Stomach (tissue), 9 donors: Measurements from ENCODE around the gene PTPRJ. TPM values are rescaled to one million over a fixed set of nuclear protein-coding genes. Genes with fewer than 3 reads are reported as not detected.

Experiments
- DNase-seq, 2 donors: peaks; one replicate each; pipeline versions ENCODE4 v3.0.0 to v3.0.0-alpha.2; 2013 to 2019
- H3K27ac ChIP-seq, 5 donors: fragments of 200-600 bp in 4 of 5; sonication (generic) in 4 of 5; one replicate each; pipeline ENCODE4 v1.5.1; 2013 to 2019; ENCODE audit warnings: mild to moderate bottlenecking in 1 of 5, moderate library complexity in 1 of 5
- H3K27me3 ChIP-seq, 3 donors: fragments of 200-600 bp; sonication (generic); one replicate each; pipeline ENCODE4 v1.5.1; 2017 to 2019; ENCODE audit warnings: mixed run types in 1 of 3
- H3K36me3 ChIP-seq, 4 donors: fragments of 200-600 bp; sonication (generic); 1 replicate in 3 of 4; 2 replicates in 1 of 4; pipeline ENCODE4 v1.5.1; 2016 to 2019
- H3K4me1 ChIP-seq, 4 donors: fragments of 200-600 bp; sonication (generic); one replicate each; pipeline ENCODE4 v1.5.1; 2016 to 2019
- H3K4me3 ChIP-seq, 4 donors: fragments of 200-600 bp; sonication (generic) in 3 of 4; one replicate each; pipeline ENCODE4 v1.5.1; 2016 to 2019; ENCODE audit warnings: mild to moderate bottlenecking in 1 of 4
- H3K9me3 ChIP-seq, 4 donors: fragments of 200-600 bp; sonication (generic); one replicate each; pipeline ENCODE4 v1.5.1; 2016 to 2019
- EP300 ChIP-seq: sonication (generic); formaldehyde crosslinking; IDR thresholded peaks from one replicate; pipeline ENCODE4 v1.6.1; 2017; ENCODE audit warnings: antibody characterized with exemption
- POLR2A ChIP-seq, 4 donors: fragments of 450-650 bp; IDR thresholded peaks; one replicate each; pipeline ENCODE4 v1.6.1; 2016; ENCODE audit warnings: antibody characterized with exemption in 4 of 4, control low read depth in 2 of 4, mild to moderate bottlenecking in 1 of 4, moderate library complexity in 1 of 4
- POLR2AphosphoS5 ChIP-seq, 3 donors: sonication (generic); formaldehyde crosslinking; IDR thresholded peaks; one replicate each; pipeline ENCODE4 v1.6.1; 2016; ENCODE audit warnings: antibody characterized with exemption in 3 of 3
- WGBS, 5 donors: extraction: QIAGEN DNeasy Blood & Tissue Kit in 3 of 5; methylation state at CpG; one replicate each; pipeline versions ENCODE4 v1.1.5 to v1.1.7; 2013 to 2018; 5-methylcytosine and 5-hydroxymethylcytosine counted together
- intact Hi-C: fragments of 100-400 bp; cut with DNase I; formaldehyde crosslinking; loops from one replicate; pipeline ENCODE4 v1.15.1; 2023; ENCODE audit warnings: low total_unique reads
- polyA plus RNA-seq, 3 donors: library from polyadenylated mRNA; stranded (reverse); fragments of 200-250 nt; gene quantifications; one replicate each; pipeline ENCODE4 v1.2.3, GENCODE V29; 2013
- total RNA-seq, 5 donors: library from RNA; depleted of rRNA; stranded (reverse); fragments of >200 nt; gene quantifications; one replicate each; pipeline versions ENCODE4 v1.1.0 to v1.2.3, GENCODE V29; 2014 to 2016
- TF ChIP-seq, protein P1 (sequence below), 7 experiments: fragments of 450-650 bp in 4 of 7; fragments of 200-600 bp in 3 of 7; sonication (generic) in 3 of 7; IDR thresholded peaks; one replicate each; pipeline ENCODE4 v1.5.1; 2016 to 2019; ENCODE audit warnings: antibody characterized with exemption in 7 of 7, control low read depth in 2 of 7, mild to moderate bottlenecking in 1 of 7
- donor health status: healthy with polysubstance abuse.
- donor health status: Bipolar disorder and iron deficiency.
- donor health status: healthy.

Gene PTPRJ
- total and polyA plus RNA-seq, 8 donors = 2.6 to 351 (median 20.7) TPM

DNA sequence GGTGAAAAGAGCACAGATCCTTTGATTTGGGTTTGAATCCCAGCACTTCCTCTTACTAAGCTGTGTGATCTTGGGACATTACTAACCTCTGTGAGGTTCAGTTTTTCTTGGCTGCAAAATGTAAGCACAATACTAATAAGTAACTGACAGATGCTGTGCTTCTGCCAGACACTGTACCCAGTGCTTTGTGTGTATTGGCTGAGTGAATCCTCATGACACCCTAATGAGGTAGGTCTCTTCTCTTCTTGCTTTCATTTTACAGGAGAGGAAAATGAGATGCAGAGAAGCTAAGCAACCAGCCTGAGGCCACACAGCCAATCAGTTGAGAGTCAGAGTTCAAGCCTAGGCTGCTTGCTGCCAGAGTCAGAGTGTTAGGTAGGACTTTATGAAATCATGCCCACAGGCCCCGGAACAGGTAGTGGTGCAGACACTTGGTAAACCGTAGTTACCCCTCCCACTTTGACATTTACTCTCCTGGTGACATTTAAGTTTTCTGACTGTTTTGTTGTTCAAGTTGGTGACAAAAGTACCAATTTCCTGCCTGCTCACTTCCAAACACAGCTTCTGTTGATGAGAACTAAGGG lies 21.2 kb downstream of the PTPRJ start:
- H3K27me3 ChIP-seq = no peaks in the 10 kb centered on the region
- intact Hi-C loops = no loop called here
- TF ChIP-seq POLR2A (IDR thresholded peaks at IDR 0.05) (no peak), POLR2AphosphoS5 (IDR thresholded peaks at IDR 0.05) (peak in 1 of 3 donors; percentile 3)
- no peak overlapping the region for H3K4me3 ChIP-seq
- DNase-seq = peak; percentile 50 to 72
- H3K4me1 ChIP-seq = peaks cover 46 to 89% (median 66%) of the 10 kb centered on the region in 4 donors
- WGBS, 5 donors = 17 to 56% (median 19%) methylated on average over 2 of the region's 2 CpGs
- H3K27ac ChIP-seq = peak overlapping the region; percentile 44 to 63 (median 55)
- H3K36me3 ChIP-seq = no peaks in the 10 kb centered on the region
- H3K9me3 ChIP-seq = no peaks in the 10 kb centered on the region

DNA sequence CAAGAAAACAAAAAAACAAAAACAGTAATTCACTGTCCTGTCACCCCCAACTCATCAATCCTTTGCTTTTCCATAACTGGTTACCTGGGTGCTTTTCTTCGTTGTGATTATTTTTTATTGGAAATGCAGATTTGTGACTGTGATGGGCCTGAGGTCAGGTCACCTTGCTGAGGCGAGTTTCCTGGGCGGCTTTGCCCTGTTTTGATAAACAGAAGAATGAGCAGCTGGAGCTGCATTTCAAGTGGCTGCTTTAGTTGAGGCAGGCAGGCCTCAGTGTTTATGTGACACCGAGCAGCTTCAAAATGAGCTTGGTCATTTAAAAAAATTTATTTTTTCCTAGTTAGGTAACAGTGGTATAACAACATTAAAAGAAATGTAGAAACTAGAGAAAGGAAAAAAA lies 22.2 kb downstream of the PTPRJ start:
- peaks cover 48 to 92% (median 68%) of the 10 kb centered on the region in 4 donors for H3K4me1 ChIP-seq

DNA sequence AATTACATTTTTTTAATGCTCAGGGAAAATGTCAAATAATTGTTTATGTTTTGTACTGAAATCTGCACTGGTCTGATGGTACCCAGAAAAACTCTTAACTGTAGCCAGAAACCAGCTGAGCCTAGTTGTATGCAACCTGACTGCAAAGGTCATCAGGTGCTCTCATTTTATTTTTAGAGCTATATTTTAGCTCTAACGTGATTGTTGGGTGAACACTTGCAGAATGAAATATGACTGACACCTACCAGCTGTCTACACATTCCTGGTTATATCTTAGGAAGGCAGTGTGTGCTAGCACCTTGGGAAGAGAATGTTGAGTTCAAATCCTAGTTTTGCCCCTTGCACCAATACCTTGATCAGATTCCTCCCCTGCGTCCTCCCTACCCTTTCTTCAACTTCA lies 23.6 kb downstream of the PTPRJ start:
- H3K4me1 ChIP-seq = peaks cover 44 to 98% (median 71%) of the 10 kb centered on the region in 4 donors
- no peak for DNase-seq
- H3K9me3 ChIP-seq = no peaks in the 10 kb centered on the region
- peak overlapping the region in 3 of 5 donors; percentile 44 to 78 (median 63) for H3K27ac ChIP-seq
- no peaks in the 10 kb centered on the region for H3K27me3 ChIP-seq
- intact Hi-C loops = no loop called here
- WGBS, 5 donors = 38 to 67% (median 42%) methylated on average over 2 of the region's 2 CpGs
- TF ChIP-seq, protein P1, sequence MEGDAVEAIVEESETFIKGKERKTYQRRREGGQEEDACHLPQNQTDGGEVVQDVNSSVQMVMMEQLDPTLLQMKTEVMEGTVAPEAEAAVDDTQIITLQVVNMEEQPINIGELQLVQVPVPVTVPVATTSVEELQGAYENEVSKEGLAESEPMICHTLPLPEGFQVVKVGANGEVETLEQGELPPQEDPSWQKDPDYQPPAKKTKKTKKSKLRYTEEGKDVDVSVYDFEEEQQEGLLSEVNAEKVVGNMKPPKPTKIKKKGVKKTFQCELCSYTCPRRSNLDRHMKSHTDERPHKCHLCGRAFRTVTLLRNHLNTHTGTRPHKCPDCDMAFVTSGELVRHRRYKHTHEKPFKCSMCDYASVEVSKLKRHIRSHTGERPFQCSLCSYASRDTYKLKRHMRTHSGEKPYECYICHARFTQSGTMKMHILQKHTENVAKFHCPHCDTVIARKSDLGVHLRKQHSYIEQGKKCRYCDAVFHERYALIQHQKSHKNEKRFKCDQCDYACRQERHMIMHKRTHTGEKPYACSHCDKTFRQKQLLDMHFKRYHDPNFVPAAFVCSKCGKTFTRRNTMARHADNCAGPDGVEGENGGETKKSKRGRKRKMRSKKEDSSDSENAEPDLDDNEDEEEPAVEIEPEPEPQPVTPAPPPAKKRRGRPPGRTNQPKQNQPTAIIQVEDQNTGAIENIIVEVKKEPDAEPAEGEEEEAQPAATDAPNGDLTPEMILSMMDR (IDR thresholded peaks at IDR 0.05) = no peak
- TF ChIP-seq EP300 (no peak), POLR2AphosphoS5 (IDR thresholded peaks at IDR 0.05) (no peak), POLR2A (IDR thresholded peaks at IDR 0.05) (no peak)
- H3K4me3 ChIP-seq = no peak overlapping the region
- H3K36me3 ChIP-seq = no peaks in the 10 kb centered on the region

More for the DNA sequence above, 22.2 kb downstream of the PTPRJ start:
- Histone ChIP-seq H3K27me3 (no peaks in the 10 kb centered on the region), H3K4me3 (no peak overlapping the region), H3K27ac (peak overlapping the region in 4 of 5 donors; percentile 44 to 63 (median 58)), H3K9me3 (no peaks in the 10 kb centered on the region), H3K36me3 (no peaks in the 10 kb centered on the region)
- 46 to 65% (median 48%) methylated on average over 4 of the region's 4 CpGs for WGBS, 5 donors
- no peak for DNase-seq
- no peak for TF ChIP-seq EP300
- no peak for TF ChIP-seq POLR2AphosphoS5 (IDR thresholded peaks at IDR 0.05)
- TF ChIP-seq, protein P1 (IDR thresholded peaks at IDR 0.05) = no peak
- TF ChIP-seq POLR2A (IDR thresholded peaks at IDR 0.05) = no peak
- intact Hi-C loops = no loop called here

DNA sequence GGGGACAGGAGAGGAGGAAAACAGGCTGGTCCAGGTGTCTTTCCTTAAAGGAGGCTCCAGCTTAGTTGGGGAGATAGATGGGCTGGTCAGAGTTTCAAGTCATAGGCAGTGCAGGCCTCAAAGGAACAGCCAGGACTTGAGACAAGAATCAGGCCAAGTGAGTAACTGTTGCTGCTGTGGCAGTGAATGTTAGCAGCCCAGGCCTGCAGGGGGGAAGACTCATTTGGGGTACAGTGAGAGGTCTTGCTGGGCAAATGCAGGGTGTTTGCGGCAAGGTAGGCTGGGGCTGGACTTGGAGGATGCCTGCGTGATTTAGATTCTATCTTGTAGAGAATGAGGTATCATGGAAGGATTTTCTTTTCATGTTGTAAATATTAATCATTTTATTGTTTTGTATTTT lies 24.1 kb downstream of the PTPRJ start:
- 85 to 97% (median 91%) methylated on average over 2 of the region's 2 CpGs for WGBS, 5 donors
- Histone ChIP-seq H3K27me3 (no peaks in the 10 kb centered on the region), H3K4me3 (no peak overlapping the region), H3K4me1 (peaks cover 39 to 98% (median 68%) of the 10 kb centered on the region in 4 donors), H3K9me3 (no peaks in the 10 kb centered on the region), H3K27ac (peak overlapping the region in 4 of 5 donors; percentile 44 to 78 (median 62)), H3K36me3 (no peaks in the 10 kb centered on the region)
- TF ChIP-seq POLR2AphosphoS5 (IDR thresholded peaks at IDR 0.05) (no peak), EP300 (no peak), POLR2A (IDR thresholded peaks at IDR 0.05) (no peak)
- TF ChIP-seq, protein P1 (IDR thresholded peaks at IDR 0.05) = no peak
- no peak for DNase-seq
- intact Hi-C loops = no loop called here

DNA sequence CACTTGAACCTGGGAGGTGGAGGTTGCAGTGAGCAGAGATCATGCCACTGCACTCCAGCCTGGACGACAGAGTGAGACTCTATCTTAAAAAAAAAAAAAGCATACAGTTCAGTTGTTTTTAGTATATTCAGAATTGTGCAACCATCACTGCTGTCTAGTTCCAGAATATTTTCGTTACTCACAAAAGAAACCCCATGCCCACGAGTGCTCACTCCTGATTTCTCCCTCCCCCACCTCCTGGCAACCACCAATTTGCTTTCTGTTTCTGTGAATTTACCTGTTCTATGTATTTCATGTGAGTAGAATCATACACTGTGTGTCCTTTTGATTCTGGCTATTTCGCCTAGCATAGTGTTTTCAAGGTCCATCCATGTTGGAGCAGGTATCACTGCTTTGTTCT lies 24.8 kb downstream of the PTPRJ start:
- peaks cover 39 to 98% (median 65%) of the 10 kb centered on the region in 4 donors for H3K4me1 ChIP-seq
- H3K9me3 ChIP-seq = no peaks in the 10 kb centered on the region
- no peaks in the 10 kb centered on the region for H3K27me3 ChIP-seq
- no peak for DNase-seq
- WGBS, 5 donors = 43 to 62% (median 45%) methylated on average over 4 of the region's 4 CpGs
- TF ChIP-seq POLR2AphosphoS5 (IDR thresholded peaks at IDR 0.05) (no peak), POLR2A (IDR thresholded peaks at IDR 0.05) (no peak), EP300 (no peak)
- TF ChIP-seq, protein P1 (IDR thresholded peaks at IDR 0.05) = no peak
- H3K4me3 ChIP-seq = no peak overlapping the region
- no peaks in the 10 kb centered on the region for H3K36me3 ChIP-seq
- H3K27ac ChIP-seq = peak overlapping the region; percentile 11 to 78 (median 61)
- intact Hi-C loops = no loop called here
